ENCODE results near the gene USP3. TPM values are rescaled to one million over a fixed set of nuclear protein-coding genes. Genes with fewer than 3 reads are reported as not detected.

The USP3 gene
- total and polyA plus RNA-seq, 5 donors from 2014 or later: 49.5 to 223 (median 55.7) TPM

DNA sequence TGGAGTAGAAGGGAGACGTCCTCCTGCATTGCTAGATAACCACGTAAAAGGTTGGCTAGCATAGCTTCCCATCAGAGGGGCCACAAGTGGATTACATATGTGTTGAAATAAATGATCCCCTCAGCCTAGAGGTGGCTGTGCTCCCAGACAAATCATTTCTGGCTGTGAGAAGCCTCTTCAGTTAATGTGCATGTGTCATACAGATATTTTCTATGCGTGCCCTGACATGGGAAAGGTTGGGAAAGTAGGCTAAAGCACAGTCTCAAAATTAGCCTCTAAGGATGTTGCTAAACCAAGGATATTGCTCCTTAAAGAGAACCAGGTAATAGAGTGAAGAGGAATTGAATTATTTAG is 17.8 kb downstream of the USP3 start:
- Mint-ChIP-seq H3K27me3 (no peaks in the 10 kb centered on the region), H3K4me1 (peaks cover 71 to 97% (median 86%) of the 10 kb centered on the region in 4 donors), H3K9me3 (no peaks in the 10 kb centered on the region), H3K36me3 (peaks cover under 1% of the 10 kb centered on the region), H3K27ac (no peak overlapping the region), H3K4me3 (peak overlapping the region in 3 of 4 donors; percentile 0 to 65 (median 25))
- DNase-seq (no peak), ATAC-seq (ENCODE audit: low read depth in 2 of 2) (no peak)
- Histone ChIP-seq H3K36me3 (ENCODE audit: control insufficient read depth, insufficient read depth, low read length) (no peaks in the 10 kb centered on the region), H3K27ac (ENCODE audit: insufficient read depth, low read length, poor library complexity, severe bottlenecking) (no peak overlapping the region), H3K4me1 (ENCODE audit: control insufficient read depth, insufficient read depth, low read length, poor library complexity, severe bottlenecking) (peaks cover 57% of the 10 kb centered on the region), H3K4me3 (ENCODE audit: low read depth, low read length) (no peak overlapping the region), H3K9me3 (ENCODE audit: control insufficient read depth in 2 of 2, low read length in 2 of 2) (no peaks in the 10 kb centered on the region), H3K27me3 (ENCODE audit: control insufficient read depth, insufficient read depth, low read length) (no peaks in the 10 kb centered on the region)

DNA sequence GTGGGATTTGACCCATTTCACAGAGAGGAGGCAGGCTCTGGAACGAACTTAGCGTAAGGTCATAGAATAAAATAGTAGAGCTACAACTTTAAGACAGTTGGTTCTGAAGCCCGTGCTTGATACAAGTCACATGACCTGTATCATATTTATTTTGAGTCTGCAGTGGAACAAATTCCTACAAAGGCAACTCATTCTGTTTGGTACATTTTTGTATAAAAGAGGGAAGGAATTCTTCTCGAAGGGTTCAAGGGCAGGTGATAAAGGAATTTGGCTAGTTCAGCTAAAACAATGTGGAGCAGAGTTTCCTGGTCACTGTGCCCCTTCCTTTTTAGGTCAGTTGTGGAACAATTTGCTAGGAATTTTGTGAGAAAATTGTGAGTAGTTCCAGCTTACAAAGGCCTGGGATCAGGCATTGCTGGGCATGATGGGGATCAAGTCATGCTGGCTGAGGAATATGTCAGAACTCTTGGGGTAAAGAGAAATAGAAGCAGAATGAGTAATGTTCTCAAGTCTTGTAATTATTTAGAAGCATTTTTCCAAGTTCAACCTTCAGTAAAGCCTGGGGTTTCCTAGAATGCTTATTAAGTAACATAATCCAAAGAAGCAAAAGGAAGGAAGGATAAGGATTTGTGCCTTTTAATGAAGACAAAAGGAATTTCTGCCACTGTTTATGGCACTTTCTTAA is 19.1 kb downstream of the USP3 start:
- Mint-ChIP-seq H3K4me3 (peak overlapping the region; percentile 7 to 73 (median 52)), H3K9me3 (no peaks in the 10 kb centered on the region), H3K27me3 (no peaks in the 10 kb centered on the region), H3K4me1 (peaks cover 71 to 98% (median 87%) of the 10 kb centered on the region in 4 donors), H3K36me3 (peaks cover 7% of the 10 kb centered on the region), H3K27ac (peak overlapping the region in 1 of 3 donors; percentile 13)
- H3K27ac ChIP-seq (ENCODE audit: insufficient read depth, low read length, poor library complexity, severe bottlenecking): no peak overlapping the region
- peaks cover 52% of the 10 kb centered on the region for H3K4me1 ChIP-seq (ENCODE audit: control insufficient read depth, insufficient read depth, low read length, poor library complexity, severe bottlenecking)
- no peaks in the 10 kb centered on the region for H3K27me3 ChIP-seq (ENCODE audit: control insufficient read depth, insufficient read depth, low read length)
- H3K9me3 ChIP-seq (ENCODE audit: control insufficient read depth in 2 of 2, low read length in 2 of 2): no peaks in the 10 kb centered on the region
- no peaks in the 10 kb centered on the region for H3K36me3 ChIP-seq (ENCODE audit: control insufficient read depth, insufficient read depth, low read length)
- no peak for DNase-seq
- H3K4me3 ChIP-seq (ENCODE audit: low read depth, low read length): peak overlapping the region; percentile 37
- no peak for ATAC-seq (ENCODE audit: low read depth in 2 of 2)

DNA sequence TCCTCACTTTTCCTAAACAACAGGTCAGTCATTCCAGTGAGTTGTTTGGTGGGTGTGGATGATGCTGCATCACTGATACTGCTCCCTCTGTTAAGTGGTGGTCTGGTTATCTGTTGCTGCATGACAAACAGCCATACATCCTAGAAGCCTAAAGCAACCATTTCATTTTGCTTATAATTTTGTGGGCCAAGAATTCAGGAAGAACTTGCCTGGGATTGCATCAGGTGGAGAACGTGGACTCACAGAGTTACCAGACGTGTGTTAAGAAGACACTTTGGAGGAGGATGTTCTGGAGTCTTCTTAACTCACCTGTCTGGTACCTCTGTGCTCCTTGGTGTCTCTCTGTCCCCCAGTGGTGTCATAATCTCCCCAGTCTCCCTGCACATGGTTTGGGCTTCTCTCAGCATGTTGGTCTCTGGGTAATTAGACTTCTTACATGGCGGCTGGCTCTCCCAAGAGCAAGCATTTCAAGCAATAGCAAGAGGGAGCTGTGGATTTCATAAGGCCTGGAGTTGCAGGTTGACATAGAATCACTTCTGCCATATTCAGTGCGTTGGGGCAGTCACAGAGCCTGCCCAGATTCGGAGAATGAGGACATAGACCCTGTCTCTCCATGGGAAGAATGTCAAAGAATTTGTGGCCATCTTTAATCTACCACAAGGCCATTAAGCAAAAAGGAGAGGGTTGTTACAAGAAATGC is 20.1 kb downstream of the USP3 start:
- Mint-ChIP-seq H3K36me3 (peaks cover 7% of the 10 kb centered on the region), H3K4me1 (peaks cover 72 to 98% (median 87%) of the 10 kb centered on the region in 4 donors), H3K4me3 (peak overlapping the region; percentile 48 to 61 (median 59)), H3K27me3 (no peaks in the 10 kb centered on the region), H3K27ac (peak overlapping the region in 1 of 3 donors; percentile 13), H3K9me3 (no peaks in the 10 kb centered on the region)
- no peak overlapping the region for H3K27ac ChIP-seq (ENCODE audit: insufficient read depth, low read length, poor library complexity, severe bottlenecking)
- DNase-seq (no peak), ATAC-seq (ENCODE audit: low read depth in 2 of 2) (no peak)
- H3K27me3 ChIP-seq (ENCODE audit: control insufficient read depth, insufficient read depth, low read length): no peaks in the 10 kb centered on the region
- H3K9me3 ChIP-seq (ENCODE audit: control insufficient read depth in 2 of 2, low read length in 2 of 2): no peaks in the 10 kb centered on the region
- H3K4me1 ChIP-seq (ENCODE audit: control insufficient read depth, insufficient read depth, low read length, poor library complexity, severe bottlenecking): peaks cover 49% of the 10 kb centered on the region
- peak overlapping the region; percentile 15 for H3K4me3 ChIP-seq (ENCODE audit: low read depth, low read length)
- no peaks in the 10 kb centered on the region for H3K36me3 ChIP-seq (ENCODE audit: control insufficient read depth, insufficient read depth, low read length)

DNA sequence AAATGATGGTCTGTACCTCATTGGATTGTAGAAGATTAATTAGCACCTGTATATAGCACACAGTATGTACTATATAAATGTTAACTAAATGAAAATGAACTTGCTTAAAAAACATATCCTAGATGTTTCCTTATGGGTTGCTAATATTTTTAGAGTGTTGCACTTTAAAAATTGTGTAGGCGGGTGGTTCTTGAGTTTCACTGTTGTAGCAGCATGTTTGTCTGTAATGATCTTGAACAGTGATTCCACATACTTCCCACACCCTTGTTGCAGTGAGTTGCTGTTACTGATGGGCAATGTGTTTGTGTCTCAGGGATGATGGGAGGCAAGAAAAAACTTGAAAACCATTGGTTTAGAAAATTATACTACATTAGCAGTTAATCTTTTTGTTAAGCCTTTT is 22.0 kb downstream of the USP3 start:
- Mint-ChIP-seq H3K36me3 (peaks cover 7% of the 10 kb centered on the region), H3K4me3 (peak overlapping the region in 1 of 4 donors; percentile 21), H3K9me3 (no peaks in the 10 kb centered on the region), H3K27me3 (no peaks in the 10 kb centered on the region), H3K4me1 (peaks cover 78 to 98% (median 89%) of the 10 kb centered on the region in 4 donors), H3K27ac (peak overlapping the region in 2 of 3 donors; percentile 22 to 52)
- ATAC-seq (ENCODE audit: low read depth in 2 of 2) (no peak), DNase-seq (no peak)
- no peaks in the 10 kb centered on the region for H3K9me3 ChIP-seq (ENCODE audit: control insufficient read depth in 2 of 2, low read length in 2 of 2)
- no peaks in the 10 kb centered on the region for H3K27me3 ChIP-seq (ENCODE audit: control insufficient read depth, insufficient read depth, low read length)
- peaks cover 3% of the 10 kb centered on the region for H3K36me3 ChIP-seq (ENCODE audit: control insufficient read depth, insufficient read depth, low read length)
- H3K4me1 ChIP-seq (ENCODE audit: control insufficient read depth, insufficient read depth, low read length, poor library complexity, severe bottlenecking): peaks cover 42% of the 10 kb centered on the region
- H3K4me3 ChIP-seq (ENCODE audit: low read depth, low read length): no peak overlapping the region
- no peak overlapping the region for H3K27ac ChIP-seq (ENCODE audit: insufficient read depth, low read length, poor library complexity, severe bottlenecking)

- H3K9me3 Mint-ChIP-seq: no peaks in the 10 kb centered on the region
- H3K27me3 Mint-ChIP-seq: no peaks in the 10 kb centered on the region
- H3K36me3 Mint-ChIP-seq: peaks cover 10% of the 10 kb centered on the region
- peaks cover 84 to 98% (median 92%) of the 10 kb centered on the region in 4 donors for H3K4me1 Mint-ChIP-seq
- ATAC-seq (ENCODE audit: low read depth in 2 of 2) (no peak), DNase-seq (no peak)
- no peak overlapping the region for H3K4me3 ChIP-seq (ENCODE audit: low read depth, low read length)
- peaks cover 3% of the 10 kb centered on the region for H3K36me3 ChIP-seq (ENCODE audit: control insufficient read depth, insufficient read depth, low read length)
- H3K4me1 ChIP-seq (ENCODE audit: control insufficient read depth, insufficient read depth, low read length, poor library complexity, severe bottlenecking): peaks cover 37% of the 10 kb centered on the region
- H3K27ac ChIP-seq (ENCODE audit: insufficient read depth, low read length, poor library complexity, severe bottlenecking): no peak overlapping the region
- H3K4me3 Mint-ChIP-seq: peak overlapping the region in 1 of 4 donors; percentile 60
- no peaks in the 10 kb centered on the region for H3K9me3 ChIP-seq (ENCODE audit: control insufficient read depth in 2 of 2, low read length in 2 of 2)
- H3K27me3 ChIP-seq (ENCODE audit: control insufficient read depth, insufficient read depth, low read length): no peaks in the 10 kb centered on the region
- H3K27ac Mint-ChIP-seq: no peak overlapping the region
Measured at GRCh38 chr15:63528138-63528659, 23.8 kb downstream of the USP3 start.

DNA sequence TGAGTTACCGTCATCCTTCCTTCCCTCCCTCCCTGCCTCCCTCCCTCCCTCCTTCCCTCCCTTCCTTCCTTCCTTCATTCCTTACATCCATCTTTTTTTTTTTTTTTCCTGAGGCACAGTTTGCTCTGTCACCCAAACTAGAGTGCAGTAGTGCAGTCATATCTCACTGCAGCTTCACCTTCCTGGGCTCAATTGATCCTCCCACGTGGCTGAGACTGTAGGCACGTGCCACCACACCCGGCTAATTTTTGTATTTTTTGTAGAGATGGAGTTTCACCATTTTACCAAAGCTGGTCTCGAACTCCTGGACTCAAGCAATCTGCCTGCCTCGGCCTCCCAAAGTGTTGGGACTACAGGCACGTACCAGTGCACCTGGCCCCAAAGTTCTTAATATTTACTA is 25.8 kb downstream of the USP3 start:
- peaks cover 20% of the 10 kb centered on the region for H3K4me1 ChIP-seq (ENCODE audit: control insufficient read depth, insufficient read depth, low read length, poor library complexity, severe bottlenecking)
- H3K27me3 Mint-ChIP-seq: no peaks in the 10 kb centered on the region

GRCh38 chr15:63530752-63531299 is 26.4 kb downstream of the USP3 start:
- peak overlapping the region in 3 of 4 donors; percentile 35 to 58 (median 48) for H3K4me3 Mint-ChIP-seq
- H3K36me3 Mint-ChIP-seq: peaks cover 13% of the 10 kb centered on the region
- H3K4me1 Mint-ChIP-seq: peaks cover 75 to 95% (median 88%) of the 10 kb centered on the region in 4 donors
- H3K9me3 Mint-ChIP-seq: no peaks in the 10 kb centered on the region
- Histone ChIP-seq H3K4me3 (ENCODE audit: low read depth, low read length) (peak overlapping the region; percentile 33), H3K27ac (ENCODE audit: insufficient read depth, low read length, poor library complexity, severe bottlenecking) (no peak overlapping the region), H3K9me3 (ENCODE audit: control insufficient read depth in 2 of 2, low read length in 2 of 2) (no peaks in the 10 kb centered on the region), H3K36me3 (ENCODE audit: control insufficient read depth, insufficient read depth, low read length) (peaks cover 3% of the 10 kb centered on the region), H3K27me3 (ENCODE audit: control insufficient read depth, insufficient read depth, low read length) (no peaks in the 10 kb centered on the region), H3K4me1 (ENCODE audit: control insufficient read depth, insufficient read depth, low read length, poor library complexity, severe bottlenecking) (peaks cover 14% of the 10 kb centered on the region)
- DNase-seq (no peak), ATAC-seq (ENCODE audit: low read depth in 2 of 2) (no peak)
- no peaks in the 10 kb centered on the region for H3K27me3 Mint-ChIP-seq
- peak overlapping the region; percentile 17 to 54 (median 50) for H3K27ac Mint-ChIP-seq

More for the DNA sequence above, 25.8 kb downstream of the USP3 start:
- H3K4me3 Mint-ChIP-seq: peak overlapping the region in 3 of 4 donors; percentile 48 to 64 (median 58)
- H3K9me3 Mint-ChIP-seq: no peaks in the 10 kb centered on the region
- Histone ChIP-seq H3K9me3 (ENCODE audit: control insufficient read depth in 2 of 2, low read length in 2 of 2) (no peaks in the 10 kb centered on the region), H3K27ac (ENCODE audit: insufficient read depth, low read length, poor library complexity, severe bottlenecking) (no peak overlapping the region), H3K4me3 (ENCODE audit: low read depth, low read length) (no peak overlapping the region), H3K36me3 (ENCODE audit: control insufficient read depth, insufficient read depth, low read length) (peaks cover 3% of the 10 kb centered on the region), H3K27me3 (ENCODE audit: control insufficient read depth, insufficient read depth, low read length) (no peaks in the 10 kb centered on the region)
- DNase-seq (no peak), ATAC-seq (ENCODE audit: low read depth in 2 of 2) (no peak)
- peak overlapping the region; percentile 44 to 54 (median 50) for H3K27ac Mint-ChIP-seq
- H3K36me3 Mint-ChIP-seq: peaks cover 12% of the 10 kb centered on the region
- peaks cover 76 to 94% (median 86%) of the 10 kb centered on the region in 4 donors for H3K4me1 Mint-ChIP-seq
